GM12872 (cell line): ENCODE data around the gene SORCS1.

Source experiments
- TF ChIP-seq, protein P1 (sequence below): IDR thresholded peaks from 3 replicates; pipeline ENCODE4 v1.5.1; 2011; ENCODE audit warnings: low read depth, mild to moderate bottlenecking, low read length, moderate library complexity; ENCODE audit not compliant: insufficient read depth

Gene SORCS1

GRCh38 chr10:107059872-107060271, 104.6 kb downstream of the SORCS1 start:
- TF ChIP-seq, protein P1, sequence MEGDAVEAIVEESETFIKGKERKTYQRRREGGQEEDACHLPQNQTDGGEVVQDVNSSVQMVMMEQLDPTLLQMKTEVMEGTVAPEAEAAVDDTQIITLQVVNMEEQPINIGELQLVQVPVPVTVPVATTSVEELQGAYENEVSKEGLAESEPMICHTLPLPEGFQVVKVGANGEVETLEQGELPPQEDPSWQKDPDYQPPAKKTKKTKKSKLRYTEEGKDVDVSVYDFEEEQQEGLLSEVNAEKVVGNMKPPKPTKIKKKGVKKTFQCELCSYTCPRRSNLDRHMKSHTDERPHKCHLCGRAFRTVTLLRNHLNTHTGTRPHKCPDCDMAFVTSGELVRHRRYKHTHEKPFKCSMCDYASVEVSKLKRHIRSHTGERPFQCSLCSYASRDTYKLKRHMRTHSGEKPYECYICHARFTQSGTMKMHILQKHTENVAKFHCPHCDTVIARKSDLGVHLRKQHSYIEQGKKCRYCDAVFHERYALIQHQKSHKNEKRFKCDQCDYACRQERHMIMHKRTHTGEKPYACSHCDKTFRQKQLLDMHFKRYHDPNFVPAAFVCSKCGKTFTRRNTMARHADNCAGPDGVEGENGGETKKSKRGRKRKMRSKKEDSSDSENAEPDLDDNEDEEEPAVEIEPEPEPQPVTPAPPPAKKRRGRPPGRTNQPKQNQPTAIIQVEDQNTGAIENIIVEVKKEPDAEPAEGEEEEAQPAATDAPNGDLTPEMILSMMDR = no peak

DNA sequence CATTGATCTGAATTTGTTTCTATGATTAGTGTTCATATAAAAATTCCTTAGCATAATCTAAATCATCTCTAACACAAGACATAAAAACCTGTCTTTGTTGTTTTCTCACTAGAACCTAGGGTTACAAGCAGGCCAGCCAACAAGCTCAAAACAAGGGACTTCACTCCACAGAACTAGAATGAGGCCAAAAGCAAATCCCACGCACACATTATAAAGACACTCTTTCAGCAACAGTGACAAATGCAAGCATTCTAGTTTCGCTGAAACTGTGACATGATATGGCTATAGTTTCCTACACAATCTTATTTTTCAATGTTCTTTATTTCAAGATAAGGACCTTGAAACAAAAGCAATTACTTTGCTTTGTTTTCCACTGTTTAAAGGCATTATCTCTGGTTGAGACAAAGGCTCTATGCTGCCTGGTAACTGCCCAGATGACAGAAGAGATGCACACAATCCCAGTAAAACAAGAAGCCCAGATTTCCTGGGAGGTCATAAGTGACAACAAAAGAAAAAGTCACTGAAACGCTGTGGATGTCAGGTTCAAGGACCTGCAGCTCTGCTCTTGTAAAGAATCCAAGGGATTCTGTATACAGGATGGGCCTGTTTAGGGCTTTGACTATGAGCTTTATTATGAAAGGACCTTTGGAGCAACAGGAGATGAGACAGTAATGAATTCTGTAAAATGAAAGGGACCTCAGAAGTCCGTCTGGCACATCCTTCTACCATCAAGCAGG, 105.3 kb downstream of the SORCS1 start:
- TF ChIP-seq, protein P1 = no peak

DNA sequence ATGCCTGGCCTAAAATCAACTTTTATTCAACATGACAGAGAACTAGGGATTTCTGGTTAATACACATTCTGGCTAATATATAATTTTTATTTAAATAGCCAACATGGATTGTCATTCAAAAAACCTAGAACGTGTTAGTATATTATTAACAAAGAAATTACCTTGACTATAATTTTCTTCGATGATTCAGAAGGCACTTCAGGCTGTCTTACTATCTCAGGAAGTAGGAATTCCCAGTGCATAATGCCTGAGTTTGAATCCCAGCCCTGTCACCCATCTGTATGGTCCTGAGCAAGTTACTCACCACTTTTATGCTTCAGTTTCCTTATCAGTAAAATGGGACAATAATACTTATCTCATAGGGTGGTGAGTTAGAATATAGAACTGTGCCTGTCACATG, 106.2 kb downstream of the SORCS1 start:
- TF ChIP-seq, protein P1 = no peak

DNA sequence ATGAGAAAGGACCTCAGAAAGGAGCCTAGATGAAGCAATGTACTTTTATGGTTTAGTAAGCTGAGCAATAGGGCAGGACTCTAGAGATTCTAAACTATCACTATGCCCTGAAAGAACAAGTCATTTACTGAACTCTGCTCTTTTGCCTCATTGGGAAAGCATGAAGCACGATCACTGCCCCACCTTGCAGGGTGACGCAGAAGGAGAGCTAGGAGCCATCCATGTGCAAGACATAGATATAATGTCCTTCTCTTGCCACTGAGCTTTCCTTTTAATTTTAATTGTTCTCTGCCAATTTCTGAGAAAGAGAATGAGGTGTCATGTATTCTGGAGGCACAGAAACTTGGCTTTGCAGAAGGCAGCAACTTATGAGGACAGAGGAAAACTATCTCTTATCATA, 108.3 kb downstream of the SORCS1 start:
- TF ChIP-seq, protein P1 = no peak

GRCh38 chr10:107054469-107055156, 109.9 kb downstream of the SORCS1 start:
- TF ChIP-seq, protein P1 = no peak

DNA sequence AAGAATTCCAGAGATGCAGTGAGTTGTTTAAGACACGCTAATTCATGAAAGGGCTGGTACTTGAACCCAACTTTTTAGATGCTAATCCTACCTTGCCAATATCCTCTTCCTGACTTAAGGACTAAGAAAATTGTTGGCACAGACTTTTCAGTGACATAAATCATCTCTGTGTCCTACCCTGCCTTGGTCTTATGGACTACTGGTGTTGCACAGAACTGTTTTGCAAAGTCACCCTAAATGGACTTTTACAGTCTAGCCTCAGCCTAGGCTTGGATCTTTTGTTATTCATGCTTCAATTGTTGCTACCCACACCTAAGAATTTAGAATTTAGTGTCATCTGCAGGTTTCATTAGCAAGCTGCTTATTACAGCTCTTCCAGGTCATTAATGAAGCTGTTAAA, 112.7 kb downstream of the SORCS1 start:
- TF ChIP-seq, protein P1 = no peak

DNA sequence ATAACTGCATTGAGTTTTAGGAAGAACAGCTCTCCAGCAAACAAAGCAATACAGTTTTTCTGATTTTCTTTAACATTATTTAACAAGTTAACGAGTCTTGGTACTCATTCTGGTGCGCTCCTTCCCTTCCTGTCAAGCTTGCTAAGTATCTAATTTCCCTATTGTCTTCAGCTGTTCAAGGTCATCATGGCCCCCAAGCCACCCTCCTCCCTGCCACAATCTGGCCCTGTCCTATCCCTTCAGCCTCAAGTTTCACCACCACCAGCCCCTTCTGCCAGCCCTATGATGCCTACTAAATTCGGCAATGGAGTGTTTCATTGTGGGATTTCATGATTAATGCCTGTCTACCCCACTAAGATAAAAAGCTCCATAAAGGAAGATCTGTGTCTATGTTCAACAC, 121.0 kb downstream of the SORCS1 start:
- TF ChIP-seq, protein P1 = no peak
